22Rv1 (cell line): ENCODE results near the gene POLR2M.

Source experiments
- H3K27ac ChIP-seq: fragments of 450-650 bp; 2 replicates; pipeline ENCODE4 v1.5.1; 2017
- CTCF ChIP-seq: fragments of 450-650 bp; IDR thresholded peaks from 2 replicates; pipeline ENCODE4 v1.5.1; 2017; ENCODE audit warnings: mild to moderate bottlenecking
- ZFX ChIP-seq: fragments of 450-650 bp; IDR thresholded peaks from 2 replicates; pipeline ENCODE4 v1.6.1; 2017; ENCODE audit warnings: antibody characterized with exemption, borderline replicate concordance

POLR2M gene

GRCh38 chr15:57667171-57667849 is 39.2 kb upstream of the POLR2M start:
- H3K27ac ChIP-seq: peak overlapping the region; percentile 90
- TF ChIP-seq ZFX (no peak), CTCF (peak; percentile 71)

GRCh38 chr15:57668016-57668415 is 38.5 kb upstream of the POLR2M start:
- H3K27ac ChIP-seq: peak overlapping the region; percentile 90
- TF ChIP-seq ZFX (no peak), CTCF (no peak)

- no peak for TF ChIP-seq ZFX
- TF ChIP-seq CTCF: no peak
- H3K27ac ChIP-seq: no peak overlapping the region
These were observed 34.9 kb upstream of the POLR2M start for GRCh38 chr15:57671636-57672035.

GRCh38 chr15:57675481-57676181 is 30.9 kb upstream of the POLR2M start:
- TF ChIP-seq CTCF: no peak
- H3K27ac ChIP-seq: peak overlapping the region; percentile 66; the same call in 1 of the 2 replicates

GRCh38 chr15:57676585-57676984 is 29.9 kb upstream of the POLR2M start:
- no peak for TF ChIP-seq ZFX
- TF ChIP-seq CTCF: no peak
- H3K27ac ChIP-seq: no peak overlapping the region

GRCh38 chr15:57677204-57677603 is 29.3 kb upstream of the POLR2M start:
- no peak for TF ChIP-seq CTCF
- no peak for TF ChIP-seq ZFX
- H3K27ac ChIP-seq: no peak overlapping the region

- H3K27ac ChIP-seq: no peak overlapping the region
- no peak for TF ChIP-seq CTCF
- no peak for TF ChIP-seq ZFX
These were observed 26.5 kb upstream of the POLR2M start for GRCh38 chr15:57680021-57680420.
